HL-60 (cell line): ENCODE measurements around the gene RGCC.

ENCODE experiments used
- DNase-seq, 2 experiments: peaks; one replicate each; pipeline ENCODE4 v3.0.0-alpha.2; 2010 to 2020; ENCODE audit warnings: low read depth in 1 of 2, low spot score in 1 of 2
- H3K27ac ChIP-seq: fragments of 250-450 bp; sonication (Bioruptor Pico); replicated peaks from 2 replicates; pipeline ENCODE4 v1.5.1; 2020; ENCODE audit warnings: mild to moderate bottlenecking, moderate library complexity
- H3K27me3 ChIP-seq: fragments of 250-450 bp; sonication (Bioruptor Pico); 2 replicates; pipeline ENCODE4 v1.5.1; 2021; ENCODE audit warnings: mild to moderate bottlenecking, moderate library complexity; ENCODE audit not compliant: insufficient read depth, poor library complexity, severe bottlenecking
- H3K4me3 ChIP-seq: replicated peaks from 2 replicates; pipeline ENCODE4 v1.5.1; 2011; ENCODE audit warnings: mild to moderate bottlenecking, control low read depth, low read length; ENCODE audit not compliant: insufficient read depth
- CTCF ChIP-seq: IDR thresholded peaks from one replicate; pipeline ENCODE4 v1.5.1; 2011; ENCODE audit warnings: low read length, control low read depth, inconsistent platforms; ENCODE audit not compliant: insufficient read depth
- GABPA ChIP-seq: IDR thresholded peaks from 2 replicates; pipeline ENCODE4 v1.6.1; 2012; ENCODE audit warnings: low read depth
- POLR2AphosphoS5 ChIP-seq: IDR thresholded peaks from 2 replicates; pipeline ENCODE4 v1.6.1; 2012; ENCODE audit warnings: low read depth
- REST ChIP-seq: IDR thresholded peaks from 2 replicates; pipeline ENCODE4 v1.6.1; 2012; ENCODE audit warnings: low read depth; ENCODE audit not compliant: insufficient replicate concordance
- SPI1 ChIP-seq: IDR thresholded peaks from 2 replicates; pipeline ENCODE4 v1.6.1; 2012; ENCODE audit warnings: low read depth, mild to moderate bottlenecking, borderline replicate concordance

The RGCC gene

GRCh38 chr13:41494202-41494601 is 36.9 kb downstream of the RGCC start:
- no peaks in the 10 kb centered on the region for H3K27me3 ChIP-seq
- DNase-seq = no peak
- no peak overlapping the region for H3K27ac ChIP-seq
- TF ChIP-seq REST = no peak
- no peak for TF ChIP-seq GABPA
- no peak for TF ChIP-seq CTCF
- no peak for TF ChIP-seq SPI1
- TF ChIP-seq POLR2AphosphoS5 = no peak
- no peak overlapping the region for H3K4me3 ChIP-seq

GRCh38 chr13:41495044-41495443 is 37.7 kb downstream of the RGCC start:
- Histone ChIP-seq H3K27me3 (no peaks in the 10 kb centered on the region), H3K4me3 (no peak overlapping the region), H3K27ac (no peak overlapping the region)
- no peak for TF ChIP-seq REST
- DNase-seq = no peak

GRCh38 chr13:41496420-41497234 is 39.3 kb downstream of the RGCC start:
- H3K27me3 ChIP-seq = no peaks in the 10 kb centered on the region
- no peak for TF ChIP-seq GABPA
- TF ChIP-seq SPI1 = no peak
- TF ChIP-seq POLR2AphosphoS5 = no peak
- TF ChIP-seq REST = no peak
- TF ChIP-seq CTCF = no peak
- H3K27ac ChIP-seq = no peak overlapping the region
- no peak overlapping the region for H3K4me3 ChIP-seq
- DNase-seq = no peak
